ENCODE measurements around the gene GAR1. TPM values are rescaled to one million over a fixed set of nuclear protein-coding genes. Genes with fewer than 3 reads are reported as not detected.

Gene GAR1
- total and polyA plus RNA-seq, 5 donors from 2014 or later, result 9.8 to 17.4 (median 15.4) TPM

GRCh38 chr4:109870061-109870460 is 54.5 kb downstream of the GAR1 start:
- H3K9me3 ChIP-seq (ENCODE audit: control insufficient read depth in 2 of 2, low read length in 2 of 2), result no peaks in the 10 kb centered on the region
- Mint-ChIP-seq H3K36me3 (peaks cover 15% of the 10 kb centered on the region), H3K9me3 (peaks cover 0 to 1% (median 0%) of the 10 kb centered on the region in 7 donors), H3K27me3 (no peaks in the 10 kb centered on the region), H3K27ac (no peak overlapping the region), H3K4me1 (no peaks in the 10 kb centered on the region), H3K4me3 (no peak overlapping the region)
- peaks cover 4% of the 10 kb centered on the region for H3K36me3 ChIP-seq (ENCODE audit: control insufficient read depth, insufficient read depth, low read length)
- no peaks in the 10 kb centered on the region for H3K27me3 ChIP-seq (ENCODE audit: control insufficient read depth, insufficient read depth, low read length)
- no peak overlapping the region for H3K4me3 ChIP-seq (ENCODE audit: low read depth, low read length)
- ATAC-seq (ENCODE audit: low read depth in 2 of 2) (no peak), DNase-seq (no peak)
- H3K27ac ChIP-seq (ENCODE audit: insufficient read depth, low read length, poor library complexity, severe bottlenecking), result no peak overlapping the region
- no peaks in the 10 kb centered on the region for H3K4me1 ChIP-seq (ENCODE audit: control insufficient read depth, insufficient read depth, low read length, poor library complexity, severe bottlenecking)

DNA sequence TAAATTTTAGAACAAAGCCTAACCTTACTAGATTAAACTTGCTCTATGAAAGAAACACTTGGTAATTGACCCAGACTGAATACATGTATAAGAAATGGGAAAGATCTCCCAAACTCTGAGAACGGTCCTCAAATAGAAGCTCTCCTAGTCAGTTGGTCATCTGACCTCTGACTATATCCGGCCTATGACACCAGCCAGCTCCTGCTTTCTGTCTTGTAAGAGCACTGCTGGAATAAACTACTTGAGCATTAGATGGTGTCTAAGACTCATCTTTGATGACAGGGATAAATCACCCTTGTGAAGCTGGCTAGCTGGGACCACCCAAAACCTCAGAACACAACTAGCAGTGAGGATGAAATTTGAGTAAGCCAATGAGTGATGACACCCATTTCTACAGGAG is 56.5 kb downstream of the GAR1 start:
- H3K9me3 Mint-ChIP-seq, result peaks cover 0 to 1% (median 0%) of the 10 kb centered on the region in 7 donors
- ATAC-seq (ENCODE audit: low read depth in 2 of 2), result no peak

DNA sequence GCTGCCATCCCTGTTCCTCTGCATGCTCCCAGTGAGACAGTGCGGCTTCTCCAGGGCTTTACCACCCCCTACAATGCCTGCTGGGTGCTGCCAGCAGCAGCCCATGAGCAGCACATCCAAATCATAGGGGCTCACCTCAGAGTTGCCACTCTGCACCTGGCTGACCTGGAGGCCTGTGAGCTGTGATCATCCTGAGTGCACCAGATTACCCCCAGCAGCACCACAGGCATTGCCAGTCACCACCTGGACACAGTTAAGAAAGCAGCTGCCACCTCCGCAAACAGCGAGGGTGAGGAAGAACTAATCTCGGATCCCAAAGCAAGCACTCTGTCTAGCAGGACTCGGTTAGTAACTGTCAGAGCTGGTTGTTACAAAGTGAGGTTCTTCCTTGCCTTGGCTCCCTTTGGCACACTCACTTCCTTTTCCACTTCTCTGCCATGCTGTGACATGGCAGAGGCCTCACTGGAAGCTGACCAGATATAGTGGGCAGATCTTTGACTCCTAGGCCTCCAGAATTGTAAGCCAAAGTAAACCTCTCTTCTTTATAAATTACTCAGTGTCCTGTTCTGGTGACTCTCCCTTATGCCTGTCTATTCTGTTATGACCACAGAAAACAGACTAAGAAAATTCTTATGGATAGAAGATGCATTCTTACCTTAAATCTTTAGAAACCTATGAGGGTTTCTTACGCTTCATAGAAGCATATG is 57.5 kb downstream of the GAR1 start:
- Histone ChIP-seq H3K4me3 (ENCODE audit: low read depth, low read length) (no peak overlapping the region), H3K9me3 (ENCODE audit: control insufficient read depth in 2 of 2, low read length in 2 of 2) (no peaks in the 10 kb centered on the region), H3K4me1 (ENCODE audit: control insufficient read depth, insufficient read depth, low read length, poor library complexity, severe bottlenecking) (no peaks in the 10 kb centered on the region), H3K27ac (ENCODE audit: insufficient read depth, low read length, poor library complexity, severe bottlenecking) (no peak overlapping the region), H3K36me3 (ENCODE audit: control insufficient read depth, insufficient read depth, low read length) (peaks cover 4% of the 10 kb centered on the region), H3K27me3 (ENCODE audit: control insufficient read depth, insufficient read depth, low read length) (peaks cover 2% of the 10 kb centered on the region)
- Mint-ChIP-seq H3K27me3 (no peaks in the 10 kb centered on the region), H3K36me3 (peaks cover 10% of the 10 kb centered on the region), H3K4me3 (no peak overlapping the region), H3K9me3 (peaks cover 0 to 1% (median 0%) of the 10 kb centered on the region in 7 donors), H3K27ac (no peak overlapping the region), H3K4me1 (no peaks in the 10 kb centered on the region)
- DNase-seq, result no peak
- no peak for ATAC-seq (ENCODE audit: low read depth in 2 of 2)

More for the DNA sequence above, 56.5 kb downstream of the GAR1 start:
- H3K4me1 ChIP-seq (ENCODE audit: control insufficient read depth, insufficient read depth, low read length, poor library complexity, severe bottlenecking), result no peaks in the 10 kb centered on the region
- no peak overlapping the region for H3K27ac Mint-ChIP-seq
- H3K4me3 ChIP-seq (ENCODE audit: low read depth, low read length), result no peak overlapping the region
- no peaks in the 10 kb centered on the region for H3K4me1 Mint-ChIP-seq
- DNase-seq, result no peak
- H3K9me3 ChIP-seq (ENCODE audit: control insufficient read depth in 2 of 2, low read length in 2 of 2), result no peaks in the 10 kb centered on the region
- H3K4me3 Mint-ChIP-seq, result no peak overlapping the region
- H3K27ac ChIP-seq (ENCODE audit: insufficient read depth, low read length, poor library complexity, severe bottlenecking), result no peak overlapping the region
- no peaks in the 10 kb centered on the region for H3K27me3 Mint-ChIP-seq
- H3K36me3 Mint-ChIP-seq, result peaks cover 15% of the 10 kb centered on the region
- H3K36me3 ChIP-seq (ENCODE audit: control insufficient read depth, insufficient read depth, low read length), result peaks cover 4% of the 10 kb centered on the region
- no peaks in the 10 kb centered on the region for H3K27me3 ChIP-seq (ENCODE audit: control insufficient read depth, insufficient read depth, low read length)

DNA sequence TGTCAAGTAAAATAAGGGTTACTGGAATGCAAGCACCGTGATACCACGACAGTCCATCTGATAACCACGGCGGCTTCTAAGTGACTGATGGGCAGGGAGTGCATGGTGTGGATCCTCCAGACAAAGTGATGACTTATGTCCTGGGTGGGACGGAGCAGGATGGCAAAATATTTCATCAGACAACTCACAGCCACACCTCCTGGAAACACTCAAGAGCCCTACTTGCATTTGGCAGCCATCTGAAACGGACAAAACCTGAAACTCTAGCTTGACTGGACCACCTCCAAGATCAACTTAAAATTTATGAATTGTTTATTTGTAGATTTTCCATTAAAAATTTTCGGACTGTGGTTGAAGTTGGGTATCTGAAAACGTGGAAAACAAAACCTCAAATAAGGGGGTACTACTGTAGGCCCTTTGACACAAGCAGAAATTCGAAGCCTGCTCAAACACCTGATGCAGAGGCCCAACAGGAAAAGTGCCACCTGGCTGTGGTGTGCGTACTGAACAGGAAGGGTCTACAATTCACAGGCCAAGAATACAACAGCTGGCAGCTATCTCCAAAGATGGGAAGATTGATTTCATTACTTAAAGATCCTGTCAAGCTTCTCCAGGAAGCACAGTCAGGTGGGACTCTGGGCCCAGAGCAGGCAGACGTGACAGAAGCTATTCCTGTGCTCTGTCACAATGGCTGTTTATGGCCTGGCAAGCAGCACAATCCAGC is 58.4 kb downstream of the GAR1 start:
- Histone ChIP-seq H3K4me1 (ENCODE audit: control insufficient read depth, insufficient read depth, low read length, poor library complexity, severe bottlenecking) (no peaks in the 10 kb centered on the region), H3K27me3 (ENCODE audit: control insufficient read depth, insufficient read depth, low read length) (peaks cover 5% of the 10 kb centered on the region), H3K4me3 (ENCODE audit: low read depth, low read length) (no peak overlapping the region), H3K36me3 (ENCODE audit: control insufficient read depth, insufficient read depth, low read length) (peaks cover 4% of the 10 kb centered on the region), H3K9me3 (ENCODE audit: control insufficient read depth in 2 of 2, low read length in 2 of 2) (no peaks in the 10 kb centered on the region), H3K27ac (ENCODE audit: insufficient read depth, low read length, poor library complexity, severe bottlenecking) (no peak overlapping the region)
- peaks cover 0 to 1% (median 0%) of the 10 kb centered on the region in 7 donors for H3K9me3 Mint-ChIP-seq
- ATAC-seq (ENCODE audit: low read depth in 2 of 2) (no peak), DNase-seq (no peak)
- no peaks in the 10 kb centered on the region for H3K4me1 Mint-ChIP-seq
- H3K27me3 Mint-ChIP-seq, result peaks cover 6% of the 10 kb centered on the region
- peaks cover 10% of the 10 kb centered on the region for H3K36me3 Mint-ChIP-seq
- no peak overlapping the region for H3K27ac Mint-ChIP-seq
- H3K4me3 Mint-ChIP-seq, result no peak overlapping the region

Other genes with a start within 250 kb of the GAR1 start
- gene CASP6, start 112.3 kb upstream of the GAR1 start, total RNA-seq, result 21.9 TPM
- gene CASP6, start 112.3 kb upstream of the GAR1 start, polyA plus RNA-seq, result 10 to 100 TPM; 64.5 to 88.4 (median 72.7) TPM
- gene PLA2G12A, start 85.7 kb upstream of the GAR1 start, total RNA-seq, result 13.3 TPM
- gene PLA2G12A, start 85.7 kb upstream of the GAR1 start, polyA plus RNA-seq, result 10 to 100 TPM; 36.3 to 48.4 (median 43.2) TPM
- not detected for gene CFI, start 13.8 kb upstream of the GAR1 start, total RNA-seq
- not detected for gene CFI, start 13.8 kb upstream of the GAR1 start, polyA plus RNA-seq
- gene RRH, start 12.2 kb downstream of the GAR1 start, total RNA-seq, result 0.27 TPM
- not detected for gene RRH, start 12.2 kb downstream of the GAR1 start, polyA plus RNA-seq
- 0.25 TPM for gene LRIT3, start 32.3 kb downstream of the GAR1 start, total RNA-seq
- gene LRIT3, start 32.3 kb downstream of the GAR1 start, polyA plus RNA-seq, result under 1 TPM in 2 of 4 donors, not detected in 2; 0.07 to 0.08 TPM
- 2.1 TPM for gene EGF, start 97.1 kb downstream of the GAR1 start, total RNA-seq
- not detected for gene EGF, start 97.1 kb downstream of the GAR1 start, polyA plus RNA-seq